GOT3 (cell line): ENCODE measurements around the gene GGCX.

ENCODE experiments used
- DNase-seq: peaks from one replicate; lab custom pipeline; 2025; ENCODE audit warnings: mixed read lengths; lab: John Stamatoyannopoulos, UW

The GGCX gene

DNA sequence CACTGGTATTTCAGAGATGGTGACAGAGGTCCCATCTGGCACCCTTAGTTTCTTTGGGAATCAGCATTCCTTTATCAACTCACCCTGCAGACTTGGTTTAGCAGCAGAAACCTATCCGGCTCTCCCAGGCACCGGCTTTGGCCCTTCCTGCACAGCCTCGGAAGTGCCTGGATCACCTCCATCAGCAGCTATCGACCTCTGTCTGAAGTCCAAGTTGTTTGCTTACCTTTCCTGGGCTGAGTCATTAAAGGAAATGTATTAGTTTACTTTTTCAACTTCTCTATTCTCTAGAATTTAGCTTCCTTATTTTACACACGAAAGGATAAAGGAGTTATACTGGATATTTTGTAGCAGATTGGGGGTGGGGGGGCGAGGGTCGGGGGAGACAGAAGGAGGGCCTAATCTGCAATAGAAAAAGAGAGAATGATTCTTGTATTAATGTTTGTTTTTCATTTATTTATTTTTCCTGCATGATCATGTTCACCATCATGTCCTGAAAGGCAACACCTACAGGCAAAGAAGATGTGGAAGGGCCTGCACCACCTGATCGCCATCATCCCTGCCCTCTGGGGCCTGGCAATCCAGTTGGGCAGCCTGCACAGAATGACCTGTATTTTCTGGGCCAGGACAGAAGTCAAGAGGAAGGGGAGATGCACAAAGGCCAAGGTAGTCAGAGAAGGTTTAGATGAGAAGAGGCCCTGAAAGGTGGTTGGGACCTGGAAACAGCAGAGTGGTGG lies 44.5 kb downstream of the GGCX start:
- DNase-seq = no peak

DNA sequence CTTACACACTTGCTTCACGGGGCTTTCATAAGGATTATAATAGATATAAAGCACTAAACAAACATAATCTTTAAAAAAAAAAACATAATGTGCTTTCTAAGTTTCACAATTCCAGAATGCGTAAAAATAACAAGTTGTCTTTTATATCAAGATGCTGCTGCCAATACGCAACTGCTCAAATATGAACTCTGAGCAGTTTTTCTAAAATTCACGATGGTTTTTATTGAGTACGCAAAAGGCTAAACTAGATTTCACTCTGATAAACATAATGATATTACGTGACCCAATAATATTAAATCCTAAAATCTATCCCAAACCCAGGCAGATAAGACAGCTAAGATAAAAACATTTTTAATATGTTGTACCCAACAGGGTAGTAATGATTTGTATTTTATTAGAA lies 47.0 kb downstream of the GGCX start:
- DNase-seq = no peak

DNA sequence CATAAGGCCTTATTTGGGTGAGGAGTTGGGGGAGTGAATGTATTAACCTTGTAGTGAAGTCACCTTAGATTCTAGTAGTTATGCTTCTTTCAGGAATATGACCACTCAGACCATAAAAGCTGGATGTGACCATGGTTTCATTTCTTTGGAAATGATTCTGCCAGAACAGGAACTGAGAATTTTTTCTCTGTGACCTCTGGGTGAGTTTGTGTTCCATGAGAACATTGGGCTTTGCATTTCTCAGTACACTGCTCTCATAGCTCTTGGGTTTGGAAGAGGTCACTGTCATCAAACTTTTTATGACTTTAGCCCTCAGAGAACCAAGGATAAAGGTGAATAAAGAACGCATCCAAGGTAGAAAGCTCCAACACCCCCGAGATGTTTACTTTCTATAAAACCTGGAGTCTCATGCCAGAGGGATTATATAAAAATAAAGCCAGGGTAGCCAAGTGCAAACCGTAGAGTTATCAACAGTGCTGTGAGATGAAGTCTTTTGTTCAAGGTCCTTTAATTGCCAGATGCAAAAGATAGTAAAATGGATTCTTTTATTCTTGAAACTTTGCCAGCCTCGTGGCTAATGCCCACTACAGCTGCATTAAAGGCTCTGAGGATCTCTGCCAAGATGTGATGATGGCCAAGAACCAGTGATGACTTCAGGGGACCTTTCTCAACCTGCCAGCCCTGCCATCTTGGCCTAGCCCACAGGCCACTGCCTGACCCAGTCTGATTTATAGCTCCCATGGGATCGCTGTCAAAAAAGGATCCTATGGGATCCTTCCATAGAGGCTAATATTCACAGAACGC lies 50.1 kb downstream of the GGCX start:
- no peak for DNase-seq

DNA sequence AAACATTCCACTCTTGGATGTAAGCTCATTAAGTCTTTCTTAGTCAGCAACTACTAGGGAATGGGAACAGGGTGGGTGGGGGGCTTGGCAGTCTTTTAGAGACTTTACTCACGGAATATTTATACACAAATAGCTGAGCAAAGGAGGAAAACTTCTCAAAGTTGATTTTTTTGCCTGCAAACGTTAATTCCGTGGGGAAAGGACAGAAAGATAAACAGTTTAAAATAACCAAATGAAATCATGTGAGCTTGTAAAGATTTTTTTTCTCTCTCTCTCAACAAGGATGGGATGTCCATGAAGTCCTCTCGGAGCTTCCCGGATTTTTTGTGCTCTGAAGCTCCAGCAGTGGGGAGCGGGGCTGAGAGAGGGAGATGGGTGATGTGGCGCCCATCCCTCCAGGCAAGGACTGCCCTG lies 54.5 kb downstream of the GGCX start:
- DNase-seq = no peak

DNA sequence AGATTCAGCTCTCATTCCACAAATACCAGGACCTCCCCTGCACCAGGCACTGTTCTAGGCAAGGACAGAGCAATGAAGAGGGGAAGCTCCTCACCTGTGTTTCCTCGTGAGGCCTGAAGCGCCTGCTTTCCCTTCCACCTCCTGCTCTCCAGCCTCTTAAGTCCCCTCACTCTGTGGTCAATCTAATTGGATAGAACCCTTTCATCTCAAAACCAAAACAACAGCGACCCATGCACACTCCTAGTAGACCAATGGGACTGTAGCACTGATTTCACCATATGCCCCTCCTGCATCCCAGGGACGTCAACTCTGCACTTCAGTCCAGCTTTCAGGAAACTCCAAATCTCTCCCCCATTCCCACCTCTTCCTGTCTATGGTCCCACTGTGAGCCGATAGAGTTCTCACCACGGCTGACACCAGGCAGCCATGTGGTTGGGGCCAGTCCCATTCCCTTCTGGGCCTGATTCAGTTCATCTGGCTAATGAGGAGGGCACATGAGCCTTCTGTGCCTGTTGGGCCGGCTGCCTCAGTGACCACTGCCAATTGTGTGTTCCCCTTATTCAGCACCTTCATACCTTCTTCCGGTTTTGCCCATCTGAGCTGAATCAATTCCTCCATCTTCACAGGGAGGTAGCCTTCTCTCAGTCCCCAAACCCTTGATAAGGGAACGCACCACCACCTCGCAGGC lies 55.6 kb downstream of the GGCX start:
- DNase-seq = no peak

DNA sequence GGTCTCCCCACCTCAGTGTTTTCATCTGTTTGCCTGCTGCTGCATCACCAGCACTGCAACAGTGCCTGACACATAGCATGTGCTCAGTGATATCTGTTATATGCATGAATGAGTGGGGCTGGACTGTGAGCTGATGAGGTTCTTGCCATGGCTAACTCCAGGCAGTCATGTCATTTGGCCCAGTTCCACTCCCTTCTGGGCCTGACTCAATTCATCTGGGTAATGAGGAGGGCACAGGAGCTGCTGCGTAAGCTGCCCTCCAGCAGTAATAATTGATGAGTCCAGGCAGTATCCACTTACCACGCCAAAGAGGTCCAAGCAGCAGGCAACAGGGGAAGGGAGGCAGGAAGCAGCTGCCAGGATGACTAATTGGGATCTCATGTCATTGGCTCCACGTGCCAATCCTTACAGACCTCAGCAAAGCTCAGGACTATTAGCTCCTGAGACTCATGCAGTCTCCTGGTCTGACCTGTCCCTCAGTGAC lies 56.5 kb downstream of the GGCX start:
- peak; percentile 64 for DNase-seq

DNA sequence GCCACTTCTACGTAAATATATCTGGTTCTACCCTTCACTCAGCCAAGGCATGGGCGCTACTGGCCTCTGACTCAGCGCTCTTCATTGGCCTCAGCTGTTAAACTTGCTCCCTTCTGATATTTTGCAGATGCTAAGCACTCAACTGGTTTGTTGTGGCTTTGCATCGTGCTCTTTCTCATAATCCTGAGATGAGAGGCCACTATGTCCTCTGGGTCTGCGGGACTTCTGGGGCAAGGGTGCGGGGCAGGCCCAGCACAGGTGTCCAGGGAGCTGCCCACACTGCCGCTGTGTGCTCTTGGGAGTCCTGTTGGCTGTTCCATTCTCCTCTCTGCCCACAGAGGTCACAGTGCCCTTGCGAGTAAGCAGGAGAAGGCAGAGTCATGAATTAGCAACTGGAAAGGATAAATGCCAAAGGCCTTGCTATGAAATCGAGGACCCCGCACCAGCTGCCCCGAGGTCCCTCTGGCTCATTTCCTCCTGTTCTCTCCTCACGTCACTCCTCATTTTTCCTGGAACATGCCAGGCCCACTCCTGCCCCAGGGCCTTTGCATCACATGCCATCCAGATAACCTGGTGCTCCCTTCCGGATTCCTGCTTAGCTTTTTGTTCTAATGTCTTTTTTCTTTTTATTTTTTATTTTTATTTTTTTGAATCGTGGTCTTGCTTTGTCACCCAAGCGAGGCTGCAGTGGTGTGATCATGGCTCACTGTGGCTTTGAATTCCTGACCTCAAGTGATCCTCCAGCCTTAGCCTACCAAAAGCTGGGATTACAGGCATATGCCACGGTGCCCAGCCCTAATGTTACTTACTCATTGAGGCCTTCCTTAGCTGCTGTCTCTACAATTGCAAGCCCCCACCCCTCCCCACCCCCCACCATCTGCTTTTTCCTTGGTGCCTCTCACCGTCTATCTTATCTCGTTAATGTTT lies 57.2 kb downstream of the GGCX start:
- DNase-seq = no peak

DNA sequence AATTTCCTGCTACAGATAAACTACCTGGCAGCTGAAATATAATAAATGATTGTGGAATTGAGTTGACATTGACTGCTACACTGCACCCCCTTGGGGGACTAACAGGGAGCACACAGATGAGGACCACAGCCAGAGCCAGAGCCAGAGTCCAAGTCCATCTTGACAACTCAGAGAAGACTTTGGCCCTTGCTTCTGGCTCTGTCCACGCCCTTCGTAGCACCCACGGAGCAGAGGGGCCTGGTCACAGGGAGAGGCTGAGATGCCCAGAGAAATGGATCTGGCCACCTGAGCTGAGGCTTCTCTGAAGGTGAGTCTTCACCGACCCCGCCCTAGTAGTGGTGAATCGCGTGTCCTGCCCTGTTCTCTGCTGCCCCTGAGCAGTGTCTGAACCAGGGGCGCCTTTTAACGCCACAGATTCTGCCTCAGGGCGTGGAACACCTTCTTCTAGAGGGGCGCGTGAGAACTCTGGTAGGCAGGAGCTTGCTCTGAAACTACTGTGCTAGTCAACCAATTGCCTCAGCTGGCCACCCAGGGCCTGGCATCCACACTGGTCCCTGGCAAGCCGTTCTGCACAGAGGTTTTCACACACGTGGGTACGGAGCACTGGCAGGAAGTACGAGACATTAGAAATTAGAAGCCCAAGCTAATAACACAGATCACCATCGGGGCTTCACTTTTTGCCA lies 58.0 kb downstream of the GGCX start:
- no peak for DNase-seq

DNA sequence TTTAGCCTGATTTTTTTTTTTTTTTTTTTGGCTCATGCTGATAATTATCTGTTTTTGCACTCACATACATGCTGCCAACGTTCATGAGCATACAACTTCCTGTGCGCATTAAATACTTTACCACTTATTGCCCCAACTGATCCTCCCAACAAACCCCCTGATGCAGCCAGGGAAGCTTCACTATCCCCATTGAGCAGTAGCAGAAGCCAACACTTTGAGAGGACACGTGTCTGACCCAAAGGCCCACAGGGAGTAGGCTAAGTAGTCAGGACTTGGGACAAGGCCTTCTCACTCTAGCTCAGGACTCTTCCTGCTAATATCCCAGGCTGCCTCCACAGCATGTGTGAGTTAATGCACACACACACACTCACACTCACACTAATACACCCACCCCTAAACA lies 58.6 kb downstream of the GGCX start:
- DNase-seq = no peak

DNA sequence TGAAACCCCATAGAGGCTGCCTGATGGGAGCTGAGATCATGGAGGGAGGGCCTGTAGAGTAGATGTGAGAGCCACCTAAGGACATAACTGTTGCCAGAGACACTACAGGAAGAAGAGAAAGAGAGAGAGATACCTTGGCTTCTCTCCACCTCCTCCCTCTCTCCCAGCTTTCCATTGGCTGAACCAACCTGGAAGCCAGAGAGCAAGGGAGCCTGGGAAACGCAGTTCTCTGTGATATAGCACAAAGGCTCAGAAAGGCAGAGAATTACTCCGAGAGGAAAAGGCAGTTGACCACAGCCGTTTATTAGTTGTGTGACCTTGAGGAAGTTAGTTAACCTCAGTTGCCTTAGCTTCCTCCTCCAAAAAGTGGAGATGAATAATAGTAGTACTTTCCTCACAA lies 60.0 kb downstream of the GGCX start:
- no peak for DNase-seq

DNA sequence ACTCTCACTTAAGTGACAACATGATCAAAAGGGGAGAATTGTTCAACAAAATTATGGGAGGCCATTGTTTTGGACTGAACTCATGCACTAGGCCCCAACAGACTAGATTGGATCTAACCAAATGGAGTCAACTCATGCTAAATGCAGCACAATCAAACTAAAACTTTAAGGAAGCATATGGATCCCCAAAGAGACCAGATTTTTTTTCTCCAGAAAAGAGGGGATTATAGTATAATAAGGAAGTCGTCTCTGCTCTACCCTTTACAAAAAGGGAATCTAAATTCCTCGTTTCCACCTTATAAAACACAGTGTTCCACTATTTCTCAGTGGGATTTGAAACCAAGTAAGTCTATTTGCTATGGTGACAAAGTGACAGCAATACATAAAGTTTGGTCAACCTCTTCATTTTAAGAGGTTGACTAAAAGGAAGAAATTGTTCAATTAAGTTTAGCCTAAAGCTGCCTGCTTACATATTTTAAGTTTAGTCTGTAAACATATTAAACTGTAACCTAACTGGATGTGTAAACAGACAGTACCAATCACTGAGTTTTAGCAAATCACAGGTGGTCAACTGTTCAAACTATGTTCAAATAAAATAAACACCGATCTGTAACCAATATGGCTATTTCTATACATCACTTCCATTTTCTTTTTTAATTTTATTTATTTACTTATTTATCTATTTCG lies 63.2 kb downstream of the GGCX start:
- DNase-seq = no peak

DNA sequence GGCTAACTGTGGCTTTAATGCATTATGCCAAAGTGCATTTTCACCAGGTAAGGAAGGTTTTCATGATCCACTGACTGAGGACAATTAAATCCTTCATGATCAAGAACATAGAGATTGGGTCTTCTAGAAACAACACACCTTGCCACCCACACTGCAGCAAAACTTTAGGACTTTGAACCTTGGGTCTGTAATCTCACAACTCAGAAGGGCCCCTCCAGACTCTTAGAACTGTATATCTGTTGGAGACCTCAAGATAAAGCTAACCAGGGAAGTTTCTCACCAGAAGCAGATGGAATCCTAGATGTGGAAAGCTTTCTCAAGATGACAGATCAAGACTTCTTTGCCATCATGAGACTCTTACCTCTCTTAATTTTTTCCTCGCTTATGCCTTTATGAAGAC lies 64.9 kb downstream of the GGCX start:
- no peak for DNase-seq
